HEK293 (cell line): Measurements from ENCODE around the gene OR52W1.

Source experiments
- CTCF ChIA-PET: fragments of 350-600 bp; formaldehyde crosslinking; extraction: SDS; loops from one replicate; lab custom pipeline; 2021; ENCODE audit warnings: antibody characterized with exemption; lab: Yijun Ruan, JAX
- POLR2A ChIA-PET: fragments of 300-600 bp; formaldehyde crosslinking; extraction: SDS; loops from one replicate; lab custom pipeline; 2020; ENCODE audit warnings: antibody characterized with exemption, inconsistent platforms; lab: Yijun Ruan, JAX
- H3K27ac ChIP-seq: fragments of 200-500 bp; sonication (Bioruptor generic); 2 replicates; pipeline ENCODE4 v1.5.1; 2014; ENCODE audit warnings: low read depth, low read length, control low read depth, inconsistent platforms; ENCODE audit errors: extremely low read depth
- H3K36me3 ChIP-seq, 2 experiments: fragments of 200-500 bp in 1 of 2; sonication (Bioruptor generic) in 1 of 2; 1 replicate in 1 of 2; 2 replicates in 1 of 2; pipeline ENCODE4 v1.5.1; 2014 to 2017; ENCODE audit warnings: inconsistent platforms in 2 of 2, low read length in 2 of 2; ENCODE audit not compliant: control insufficient read depth in 2 of 2, insufficient read depth in 1 of 2
- H3K4me1 ChIP-seq: fragments of 200-500 bp; sonication (Bioruptor generic); 2 replicates; pipeline ENCODE4 v1.5.1; 2014; ENCODE audit warnings: mild to moderate bottlenecking, low read length, inconsistent platforms; ENCODE audit not compliant: control insufficient read depth, insufficient read depth
- H3K4me3 ChIP-seq: 2 replicates; pipeline ENCODE4 v1.5.1; 2011; ENCODE audit warnings: low read depth, mild to moderate bottlenecking, control low read depth, low read length, moderate library complexity
- H3K9me3 ChIP-seq: fragments of 200-500 bp; sonication (Bioruptor generic); 2 replicates; pipeline ENCODE4 v1.5.1; 2014; ENCODE audit warnings: low read depth, low read length, inconsistent platforms; ENCODE audit not compliant: control insufficient read depth, insufficient read depth
- GFI1B ChIP-seq: fragments of 450-650 bp; formaldehyde crosslinking; IDR thresholded peaks from 2 replicates; pipeline ENCODE4 v1.5.1; 2016; ENCODE audit warnings: missing biosample characterization, missing genetic modification characterization
- GLI2 ChIP-seq: fragments of 450-650 bp; formaldehyde crosslinking; IDR thresholded peaks from 2 replicates; pipeline ENCODE4; 2017; ENCODE audit warnings: missing biosample characterization, missing genetic modification characterization, low read depth, borderline replicate concordance
- KLF10 ChIP-seq: fragments of 450-650 bp; IDR thresholded peaks from 2 replicates; pipeline ENCODE4 v1.5.1; 2018; ENCODE audit warnings: missing biosample characterization, mild to moderate bottlenecking, missing genetic modification characterization
- KLF16 ChIP-seq: fragments of 450-650 bp; formaldehyde crosslinking; IDR thresholded peaks from 2 replicates; pipeline ENCODE4 v1.5.1; 2017; ENCODE audit warnings: missing biosample characterization, missing genetic modification characterization
- KLF7 ChIP-seq: fragments of 450-650 bp; formaldehyde crosslinking; IDR thresholded peaks from 2 replicates; pipeline ENCODE4 v1.5.1; 2016; ENCODE audit warnings: missing biosample characterization, missing genetic modification characterization, borderline replicate concordance
- MZF1 ChIP-seq: fragments of 450-650 bp; formaldehyde crosslinking; IDR thresholded peaks from 2 replicates; pipeline ENCODE4 v1.5.1; 2017; ENCODE audit warnings: missing biosample characterization, missing genetic modification characterization, borderline replicate concordance
- PRDM6 ChIP-seq: fragments of 450-650 bp; formaldehyde crosslinking; IDR thresholded peaks from 2 replicates; pipeline ENCODE4 v1.5.1; 2017; ENCODE audit warnings: missing biosample characterization, missing genetic modification characterization
- REPIN1 ChIP-seq: fragments of 450-650 bp; formaldehyde crosslinking; IDR thresholded peaks from 2 replicates; pipeline ENCODE4 v1.5.1; 2017; ENCODE audit warnings: missing biosample characterization, missing genetic modification characterization, low read depth
- SCRT1 ChIP-seq: fragments of 450-650 bp; formaldehyde crosslinking; IDR thresholded peaks from 2 replicates; pipeline ENCODE4 v1.5.1; 2016; ENCODE audit warnings: missing biosample characterization, missing genetic modification characterization, borderline replicate concordance
- ZIC2 ChIP-seq: fragments of 450-650 bp; formaldehyde crosslinking; IDR thresholded peaks from 2 replicates; pipeline ENCODE4 v1.5.1; 2016; ENCODE audit warnings: missing biosample characterization, missing genetic modification characterization
- ZNF10 ChIP-seq: fragments of 450-650 bp; formaldehyde crosslinking; IDR thresholded peaks from 2 replicates; pipeline ENCODE4 v1.5.1; 2017; ENCODE audit warnings: missing biosample characterization, missing genetic modification characterization
- ZNF140 ChIP-seq: fragments of 450-650 bp; formaldehyde crosslinking; IDR thresholded peaks from 2 replicates; pipeline ENCODE4 v1.5.1; 2016; ENCODE audit warnings: missing biosample characterization, missing genetic modification characterization
- ZNF16 ChIP-seq: fragments of 450-650 bp; formaldehyde crosslinking; IDR thresholded peaks from 2 replicates; pipeline ENCODE4 v1.5.1; 2016; ENCODE audit warnings: low read depth, missing biosample characterization, missing genetic modification characterization
- ZNF174 ChIP-seq: fragments of 450-650 bp; formaldehyde crosslinking; IDR thresholded peaks from 2 replicates; pipeline ENCODE4 v1.5.0; 2017; ENCODE audit warnings: missing biosample characterization, mild to moderate bottlenecking, missing genetic modification characterization
- ZNF280D ChIP-seq: fragments of 450-650 bp; formaldehyde crosslinking; IDR thresholded peaks from 2 replicates; pipeline ENCODE4 v1.5.1; 2016; ENCODE audit warnings: missing biosample characterization, missing genetic modification characterization
- ZNF354C ChIP-seq: fragments of 450-650 bp; formaldehyde crosslinking; IDR thresholded peaks from 2 replicates; pipeline ENCODE4 v1.5.1; 2016; ENCODE audit warnings: missing biosample characterization, missing genetic modification characterization, low read depth, borderline replicate concordance
- ZNF449 ChIP-seq: fragments of 450-650 bp; formaldehyde crosslinking; IDR thresholded peaks from 2 replicates; pipeline ENCODE4 v1.5.1; 2017; ENCODE audit warnings: missing biosample characterization, mild to moderate bottlenecking, missing genetic modification characterization, moderate library complexity
- ZNF585B ChIP-seq: fragments of 450-650 bp; formaldehyde crosslinking; IDR thresholded peaks from 2 replicates; pipeline ENCODE4 v1.5.1; 2016; ENCODE audit warnings: missing biosample characterization, missing genetic modification characterization
- ZNF600 ChIP-seq: fragments of 450-650 bp; formaldehyde crosslinking; IDR thresholded peaks from 2 replicates; pipeline ENCODE4 v1.5.1; 2016; ENCODE audit warnings: missing biosample characterization, missing genetic modification characterization
- ZNF621 ChIP-seq: fragments of 450-650 bp; formaldehyde crosslinking; IDR thresholded peaks from 2 replicates; pipeline ENCODE4 v1.5.1; 2017; ENCODE audit warnings: missing biosample characterization, missing genetic modification characterization
- ZNF645 ChIP-seq: fragments of 450-650 bp; formaldehyde crosslinking; IDR thresholded peaks from 2 replicates; pipeline ENCODE4; 2016; ENCODE audit warnings: missing biosample characterization, missing genetic modification characterization
- ZNF660 ChIP-seq: fragments of 450-650 bp; IDR thresholded peaks from 2 replicates; pipeline ENCODE4 v1.5.1; 2018; ENCODE audit warnings: missing biosample characterization, mild to moderate bottlenecking, missing genetic modification characterization
- ZNF776 ChIP-seq: fragments of 450-650 bp; formaldehyde crosslinking; IDR thresholded peaks from 2 replicates; pipeline ENCODE4 v1.5.0; 2017; ENCODE audit warnings: missing biosample characterization, missing genetic modification characterization, borderline replicate concordance

OR52W1 gene

GRCh38 chr11:6203327-6203726 is 4.3 kb downstream of the OR52W1 start (continued):
- TF ChIP-seq ZNF174 (tag by site-specific recombination), result no peak
- TF ChIP-seq KLF10 (tag by site-specific recombination), result no peak
- no peak for TF ChIP-seq ZNF16 (tag by site-specific recombination)
- no peak for TF ChIP-seq ZNF354C (tag by site-specific recombination)
- no peak for TF ChIP-seq KLF7

- no peaks in the 10 kb centered on the region for H3K4me1 ChIP-seq
- TF ChIP-seq ZIC2 (tag by site-specific recombination) (no peak), ZNF280D (tag by site-specific recombination) (no peak)
- H3K27ac ChIP-seq, result no peak overlapping the region
- POLR2A ChIA-PET, result no interaction called here
- no peaks in the 10 kb centered on the region for H3K9me3 ChIP-seq
- no peak overlapping the region for H3K4me3 ChIP-seq
- peaks cover 0 to 42% of the 10 kb centered on the region in 2 experiments; a peak in 1 of 3 replicates for H3K36me3 ChIP-seq
- CTCF ChIA-PET, result no interaction called here
Measured at GRCh38 chr11:6204706-6205105, 5.7 kb downstream of the OR52W1 start.

GRCh38 chr11:6205366-6205765 is 6.3 kb downstream of the OR52W1 start, which contains the start of gene C11orf42:
TSS of gene C11orf42 (plus strand) at chr11:6205557. CDS start at chr11:6205616, 59 bp downstream.
- Histone ChIP-seq H3K4me1 (no peaks in the 10 kb centered on the region), H3K36me3 (peaks cover 0 to 49% of the 10 kb centered on the region in 2 experiments; a peak in 1 of 3 replicates), H3K9me3 (no peaks in the 10 kb centered on the region), H3K4me3 (no peak within 1 kb of the TSS), H3K27ac (no peak within 1 kb of the TSS)
- ChIA-PET CTCF (no interaction called here), POLR2A (no interaction called here)
- TF ChIP-seq REPIN1 (tag by site-specific recombination) (no peak), GFI1B (tag by site-specific recombination) (no peak), ZNF621 (tag by site-specific recombination) (no peak), KLF16 (tag by site-specific recombination) (no peak), MZF1 (no peak), ZNF449 (no peak)

- peaks cover 0 to 62% of the 10 kb centered on the region in 2 experiments; a peak in 1 of 3 replicates for H3K36me3 ChIP-seq
- H3K27ac ChIP-seq, result no peak overlapping the region
- no peaks in the 10 kb centered on the region for H3K4me1 ChIP-seq
- POLR2A ChIA-PET, result no interaction called here
- H3K9me3 ChIP-seq, result no peaks in the 10 kb centered on the region
- no peak overlapping the region for H3K4me3 ChIP-seq
- CTCF ChIA-PET, result interaction anchor here (0.6 to 1.9 kb wide), 3 partner anchors 45 to 156 kb away, joined by 3 to 11 read pairs (median 3); no protein-coding TSS in a partner anchor
- TF ChIP-seq ZNF660 (no peak), GLI2 (tag by site-specific recombination) (no peak), ZNF585B (tag by site-specific recombination) (no peak), ZNF10 (tag by site-specific recombination) (no peak), ZNF645 (tag by site-specific recombination) (no peak), ZNF776 (no peak), ZNF140 (tag by site-specific recombination) (no peak), PRDM6 (tag by site-specific recombination) (no peak), ZNF600 (tag by site-specific recombination) (no peak), SCRT1 (tag by site-specific recombination) (no peak), ZNF16 (tag by site-specific recombination) (no peak)
Measured at GRCh38 chr11:6206456-6207180, 7.6 kb downstream of the OR52W1 start.
